Ovary (tissue), 9 donors: ENCODE results near the gene ADCYAP1. TPM values are rescaled to one million over a fixed set of nuclear protein-coding genes. Genes with fewer than 3 reads are reported as not detected.

Experiments used
- DNase-seq, 5 donors: peaks; one replicate each; pipeline ENCODE4 v3.0.0-alpha.2; 2019 to 2020
- H3K27ac ChIP-seq, 2 donors: fragments of 200-600 bp; one replicate each; pipeline versions ENCODE4 v1.5.1 to v1.8.0; 2019 to 2022
- H3K27me3 ChIP-seq: fragments of 200-600 bp; one replicate; pipeline ENCODE4 v1.8.0; 2022
- H3K36me3 ChIP-seq: fragments of 200-600 bp; sonication (generic); one replicate; pipeline ENCODE4 v1.5.1; 2019
- H3K4me1 ChIP-seq: one replicate; pipeline ENCODE4 v1.8.1; 2013; ENCODE audit warnings: mild to moderate bottlenecking, moderate library complexity; ENCODE audit not compliant: insufficient read depth
- H3K4me3 ChIP-seq: fragments of 200-600 bp; sonication (generic); one replicate; pipeline ENCODE4 v1.5.1; 2017
- H3K9me3 ChIP-seq, 2 donors: fragments of 200-600 bp in 1 of 2; sonication (generic) in 1 of 2; one replicate each; pipeline versions ENCODE4 v1.5.1 to v1.8.1; 2013 to 2019; ENCODE audit warnings: mild to moderate bottlenecking in 1 of 2, moderate library complexity in 1 of 2
- EP300 ChIP-seq: sonication (generic); formaldehyde crosslinking; IDR thresholded peaks from one replicate; pipeline ENCODE4 v1.6.1; 2017; ENCODE audit warnings: antibody characterized with exemption
- POLR2A ChIP-seq: fragments of 450-650 bp; IDR thresholded peaks from one replicate; pipeline ENCODE4 v1.6.1; 2017; ENCODE audit warnings: antibody characterized with exemption, mild to moderate bottlenecking, moderate library complexity
- WGBS, 3 donors: extraction: QIAGEN DNeasy Blood & Tissue Kit in 1 of 3; methylation state at CpG; one replicate each; pipeline versions ENCODE4 v1.1.5 to v1.1.7; 2013 to 2017; 5-methylcytosine and 5-hydroxymethylcytosine counted together
- intact Hi-C, 4 donors: fragments of 100-400 bp; cut with DNase I; formaldehyde crosslinking; loops; one replicate each; pipeline versions ENCODE4 v1.11.0 to v1.15.1; 2022 to 2023
- polyA plus RNA-seq, 2 donors: library from polyadenylated mRNA; stranded (reverse); fragments of 200-250 nt in 1 of 2; fragments of 350-450 nt in 1 of 2; fragmentation: Illumina TruSeq in 1 of 2; extraction: RNeasy Lipid Tissue Mini Kit (QIAGEN cat#74804) in 1 of 2; gene quantifications; one replicate each; pipeline ENCODE4 v1.2.3, GENCODE V29; 2013 to 2014
- total RNA-seq, 7 donors: library from RNA; depleted of rRNA in 2 of 7; stranded (reverse); fragments of >200 nt in 2 of 7; fragmentation: NEBNext Ultra II Directional in 3 of 7; extraction: Animal tissue kit (Norgen Biotek cat#: 25700) in 3 of 7; gene quantifications; one replicate each; pipeline versions ENCODE4 v1.1.0 to v1.2.4, GENCODE V29; 2016 to 2023
- TF ChIP-seq, protein P1 (sequence below), 3 donors: fragments of 450-650 bp in 2 of 3; fragments of 200-600 bp in 1 of 3; IDR thresholded peaks; one replicate each; pipeline versions ENCODE4 v1.5.1 to v1.8.0; 2016 to 2022; ENCODE audit warnings: antibody characterized with exemption in 3 of 3, mild to moderate bottlenecking in 1 of 3
- donor health status: DM: no; HTN: no; CAD: no; lungs with moderate emphysema.
- donor health status: DM: no; HTN: no; CAD: no.
- donor health status: Bipolar disorder and iron deficiency.
- donor health status: DM: yes; HTN: yes; CAD: no.
- donor health status: DM: no; HTN: no; CAD: no.
- donor health status: DM: yes; HTN: yes; CAD: no.

ADCYAP1 gene
- total and polyA plus RNA-seq, 9 donors = 0.13 to 4.9 (median 0.35) TPM; not detected in 5

GRCh38 chr18:896315-896714, 8.4 kb upstream of the ADCYAP1 start:
- WGBS, 3 donors = 71 to 78% (median 73%) methylated on average over 1 of the region's 1 CpG
- H3K4me3 ChIP-seq = no peak overlapping the region
- TF ChIP-seq, protein P1, sequence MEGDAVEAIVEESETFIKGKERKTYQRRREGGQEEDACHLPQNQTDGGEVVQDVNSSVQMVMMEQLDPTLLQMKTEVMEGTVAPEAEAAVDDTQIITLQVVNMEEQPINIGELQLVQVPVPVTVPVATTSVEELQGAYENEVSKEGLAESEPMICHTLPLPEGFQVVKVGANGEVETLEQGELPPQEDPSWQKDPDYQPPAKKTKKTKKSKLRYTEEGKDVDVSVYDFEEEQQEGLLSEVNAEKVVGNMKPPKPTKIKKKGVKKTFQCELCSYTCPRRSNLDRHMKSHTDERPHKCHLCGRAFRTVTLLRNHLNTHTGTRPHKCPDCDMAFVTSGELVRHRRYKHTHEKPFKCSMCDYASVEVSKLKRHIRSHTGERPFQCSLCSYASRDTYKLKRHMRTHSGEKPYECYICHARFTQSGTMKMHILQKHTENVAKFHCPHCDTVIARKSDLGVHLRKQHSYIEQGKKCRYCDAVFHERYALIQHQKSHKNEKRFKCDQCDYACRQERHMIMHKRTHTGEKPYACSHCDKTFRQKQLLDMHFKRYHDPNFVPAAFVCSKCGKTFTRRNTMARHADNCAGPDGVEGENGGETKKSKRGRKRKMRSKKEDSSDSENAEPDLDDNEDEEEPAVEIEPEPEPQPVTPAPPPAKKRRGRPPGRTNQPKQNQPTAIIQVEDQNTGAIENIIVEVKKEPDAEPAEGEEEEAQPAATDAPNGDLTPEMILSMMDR (IDR thresholded peaks at IDR 0.05) = no peak
- TF ChIP-seq POLR2A = no peak
- TF ChIP-seq EP300 = no peak
- no peaks in the 10 kb centered on the region for H3K27me3 ChIP-seq
- H3K4me1 ChIP-seq = no peaks in the 10 kb centered on the region
- no peaks in the 10 kb centered on the region for H3K9me3 ChIP-seq
- DNase-seq = no peak
- no peaks in the 10 kb centered on the region for H3K36me3 ChIP-seq
- H3K27ac ChIP-seq = no peak overlapping the region
- intact Hi-C loops = no loop called here

DNA sequence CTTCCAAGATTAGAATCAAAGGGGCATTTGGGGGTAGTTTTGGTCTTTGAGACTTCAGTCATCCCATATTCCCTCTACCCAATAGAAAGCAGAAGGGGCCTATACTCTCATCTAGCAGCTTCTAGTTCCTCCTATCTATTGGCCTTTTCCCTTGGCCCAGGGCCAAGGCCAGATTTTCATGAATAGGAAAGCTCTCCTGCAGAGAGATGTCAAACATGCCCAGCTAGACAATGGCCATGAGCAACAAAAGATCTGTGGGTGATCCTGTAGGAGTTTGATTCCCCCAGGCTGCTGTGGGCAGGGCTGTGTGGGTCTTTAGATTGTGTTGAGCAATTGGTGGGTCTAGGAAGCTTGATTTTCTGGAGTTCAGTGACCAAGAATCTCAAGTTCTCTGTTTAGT, 2.9 kb upstream of the ADCYAP1 start:
- intact Hi-C loops = no loop called here
- TF ChIP-seq POLR2A (no peak), EP300 (no peak)
- TF ChIP-seq, protein P1 (IDR thresholded peaks at IDR 0.05) = no peak

GRCh38 chr18:902229-902628, 2.4 kb upstream of the ADCYAP1 start:
- no peak for DNase-seq
- TF ChIP-seq EP300 = no peak
- TF ChIP-seq POLR2A = no peak
- TF ChIP-seq, protein P1 (IDR thresholded peaks at IDR 0.05) = no peak
- intact Hi-C loops = no loop called here
- Histone ChIP-seq H3K27me3 (no peaks in the 10 kb centered on the region), H3K9me3 (no peaks in the 10 kb centered on the region), H3K36me3 (no peaks in the 10 kb centered on the region), H3K4me3 (no peak overlapping the region), H3K4me1 (peaks cover 3% of the 10 kb centered on the region), H3K27ac (no peak overlapping the region)
- WGBS, 3 donors = 15 to 20% (median 17%) methylated on average over 9 of the region's 9 CpGs

More for the DNA sequence above, 2.9 kb upstream of the ADCYAP1 start:
- Histone ChIP-seq H3K27me3 (no peaks in the 10 kb centered on the region), H3K4me1 (no peaks in the 10 kb centered on the region), H3K27ac (no peak overlapping the region), H3K9me3 (no peaks in the 10 kb centered on the region), H3K4me3 (no peak overlapping the region), H3K36me3 (no peaks in the 10 kb centered on the region)
- no peak for DNase-seq

DNA sequence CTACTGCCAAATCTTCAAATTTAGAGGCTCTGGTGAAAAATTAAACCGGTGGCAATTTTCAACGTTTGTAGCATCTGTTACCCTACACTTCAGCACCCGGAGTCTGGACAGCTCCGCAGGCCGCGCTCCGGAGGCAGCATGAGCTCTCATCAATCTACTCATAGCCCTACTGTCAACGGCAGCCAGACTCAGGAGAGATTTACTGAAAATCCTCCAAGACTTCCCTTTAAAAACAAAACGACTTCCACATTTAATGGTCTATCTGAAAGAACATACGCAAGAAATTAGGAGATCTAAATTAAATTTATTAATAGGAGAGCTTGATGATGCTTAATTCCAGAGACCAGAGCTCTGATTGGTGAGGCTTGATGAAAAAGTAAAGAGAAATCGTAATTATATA, 970 bp upstream of the ADCYAP1 start:
- H3K36me3 ChIP-seq = no peaks in the 10 kb centered on the region
- H3K4me1 ChIP-seq = peaks cover 7% of the 10 kb centered on the region
- DNase-seq = peak in 2 of 5 donors; percentile 33 to 44
- intact Hi-C loops = no loop called here
- no peaks in the 10 kb centered on the region for H3K27me3 ChIP-seq
- H3K9me3 ChIP-seq = no peaks in the 10 kb centered on the region
- no peak overlapping the region for H3K4me3 ChIP-seq
- TF ChIP-seq EP300 = no peak
- TF ChIP-seq POLR2A = no peak
- TF ChIP-seq, protein P1 (IDR thresholded peaks at IDR 0.05) = no peak
- 4 to 6% (median 4%) methylated on average over 11 of the region's 11 CpGs for WGBS, 3 donors
- no peak overlapping the region for H3K27ac ChIP-seq
